HepG2 (cell line): ENCODE results near the gene PYGO2. TPM values are rescaled to one million over a fixed set of nuclear protein-coding genes. Genes with fewer than 3 reads are reported as not detected.
A peak's percentile ranks its signal among the peaks of the same experiment; 100 is the strongest.

Experiments used
- CHD4 ChIP-seq: fragments of 200-600 bp; sonication (generic); IDR thresholded peaks from 2 replicates; pipeline ENCODE4 v1.7.0; 2017; ENCODE audit warnings: mild to moderate bottlenecking, low read length, borderline replicate concordance
- FOXP4 ChIP-seq: sonication (generic); formaldehyde crosslinking; IDR thresholded peaks from 2 replicates; pipeline ENCODE4 v1.4.0; 2020; ENCODE audit warnings: missing genetic modification reagents
- IRF1 ChIP-seq: sonication (generic); formaldehyde crosslinking; IDR thresholded peaks from 2 replicates; pipeline ENCODE4 v1.4.0; 2020; ENCODE audit warnings: low read depth, mild to moderate bottlenecking, missing genetic modification reagents
- KDM2A ChIP-seq: sonication (generic); formaldehyde crosslinking; IDR thresholded peaks from 2 replicates; pipeline ENCODE4 v1.4.0; 2020; ENCODE audit warnings: low read depth, missing genetic modification reagents, borderline replicate concordance
- MEIS1 ChIP-seq: sonication (generic); formaldehyde crosslinking; IDR thresholded peaks from 2 replicates; pipeline ENCODE4 v1.9.0; 2021; ENCODE audit warnings: mild to moderate bottlenecking, missing genetic modification reagents, moderate library complexity, borderline replicate concordance
- MIER2 ChIP-seq: IDR thresholded peaks from 2 replicates; pipeline ENCODE4 v1.6.1; 2016; ENCODE audit warnings: missing biosample characterization, missing genetic modification reagents
- MXD1 ChIP-seq: sonication (generic); formaldehyde crosslinking; IDR thresholded peaks from 2 replicates; pipeline ENCODE4 v1.4.0; 2020; ENCODE audit warnings: mild to moderate bottlenecking, missing genetic modification reagents
- NFIB ChIP-seq: sonication (generic); formaldehyde crosslinking; IDR thresholded peaks from 2 replicates; pipeline ENCODE4 v1.9.0; 2021; ENCODE audit warnings: missing genetic modification reagents, mild to moderate bottlenecking, borderline replicate concordance
- RARA ChIP-seq: IDR thresholded peaks from 2 replicates; pipeline ENCODE4 v1.6.1; 2016; ENCODE audit warnings: missing genetic modification reagents, missing compliant biosample characterization
- SOX5 ChIP-seq: IDR thresholded peaks from 2 replicates; pipeline ENCODE4 v1.6.1; 2016; ENCODE audit warnings: borderline replicate concordance
- THAP11 ChIP-seq: IDR thresholded peaks from 2 replicates; pipeline ENCODE4 v1.6.1; 2016; ENCODE audit warnings: missing biosample characterization, missing genetic modification reagents
- ZBTB46 ChIP-seq: sonication (generic); formaldehyde crosslinking; IDR thresholded peaks from 2 replicates; pipeline ENCODE4 v1.4.0; 2020; ENCODE audit warnings: mild to moderate bottlenecking, missing genetic modification reagents, borderline replicate concordance
- ZMYM2 ChIP-seq: sonication (generic); formaldehyde crosslinking; IDR thresholded peaks from 2 replicates; pipeline ENCODE4 v1.8.0; 2022; ENCODE audit warnings: mild to moderate bottlenecking, missing genetic modification reagents
- ZNF280D ChIP-seq: sonication (generic); formaldehyde crosslinking; IDR thresholded peaks from 2 replicates; pipeline ENCODE4 v1.5.1; 2020; ENCODE audit warnings: mild to moderate bottlenecking, missing genetic modification reagents
- ZNF282 ChIP-seq: fragments of 450-650 bp; IDR thresholded peaks from 2 replicates; pipeline ENCODE4 v1.6.1; 2018; ENCODE audit not compliant: partially characterized antibody
- ZNF615 ChIP-seq: sonication (generic); formaldehyde crosslinking; IDR thresholded peaks from 2 replicates; pipeline ENCODE4 v1.5.0; 2020; ENCODE audit warnings: mild to moderate bottlenecking, missing genetic modification reagents, borderline replicate concordance
- ZNF678 ChIP-seq: sonication (generic); formaldehyde crosslinking; IDR thresholded peaks from 2 replicates; pipeline ENCODE4 v1.4.0; 2020; ENCODE audit warnings: mild to moderate bottlenecking, missing genetic modification reagents
- ZNF792 ChIP-seq: IDR thresholded peaks from 2 replicates; pipeline ENCODE4 v1.6.1; 2016
- ZSCAN5A ChIP-seq: sonication (generic); formaldehyde crosslinking; IDR thresholded peaks from 2 replicates; pipeline ENCODE4 v1.8.0; 2022; ENCODE audit warnings: mild to moderate bottlenecking, missing genetic modification reagents, borderline replicate concordance
- polyA plus RNA-seq, 8 experiments: library from polyadenylated mRNA; depleted of rRNA in 3 of 8; stranded (reverse) in 7 of 8; unstranded in 1 of 8; fragments of >200 nt; fragmentation: Illumina TruSeq in 4 of 8; extraction: Trizol in 4 of 8; gene quantifications; 2 replicates each; pipeline versions ENCODE4 v1.2.1 to v1.2.3, GENCODE V29; 2011 to 2016; ENCODE audit warnings: low read depth in 4 of 8, missing spikeins in 1 of 8, mixed read lengths in 1 of 8; ENCODE audit not compliant: insufficient read depth in 1 of 8
- total RNA-seq, 5 experiments: library from RNA; depleted of rRNA; stranded (reverse); fragments of >200 nt; fragmentation: Illumina TruSeq; extraction: Trizol; gene quantifications; 2 replicates each; pipeline ENCODE4 v1.2.3, GENCODE V29; 2016; ENCODE audit warnings: low read depth in 1 of 5

Gene PYGO2
- total and polyA plus RNA-seq, 2 of the 13 experiments (the other 11 are each of a cell fraction or from before 2014, with no cell fraction given): 20.3 to 21.8 TPM

GRCh38 chr1:154974808-154975408 lies 13.3 kb upstream of the PYGO2 start (continued):
- no peak for TF ChIP-seq IRF1 (CRISPR knock-in tag)
- TF ChIP-seq ZNF282: no peak
- TF ChIP-seq FOXP4 (CRISPR knock-in tag): 0 out of 2 replicates have a peak, but pooled peaks have one; percentile 4
- no peak for TF ChIP-seq THAP11 (CRISPR knock-in tag)
- no peak for TF ChIP-seq MEIS1 (CRISPR knock-in tag)
- no peak for TF ChIP-seq KDM2A (CRISPR knock-in tag)
- TF ChIP-seq NFIB (CRISPR knock-in tag): no peak
- TF ChIP-seq ZMYM2 (CRISPR knock-in tag): 0 out of 2 replicates have a peak, but pooled peaks have one; percentile 23
- no peak for TF ChIP-seq ZNF615
- 0 out of 2 replicates have a peak, but pooled peaks have one; percentile 6 for TF ChIP-seq SOX5 (CRISPR knock-in tag)
- 0 out of 2 replicates have a peak, but pooled peaks have one; percentile 16 for TF ChIP-seq ZNF280D
- TF ChIP-seq RARA: peak; percentile 4; the same call in 1 of the 2 replicates
- peak; percentile 44; the same call in 1 of the 2 replicates for TF ChIP-seq CHD4
- TF ChIP-seq MIER2: no peak
- TF ChIP-seq ZNF792: 0 out of 2 replicates have a peak, but pooled peaks have one; percentile 51
- TF ChIP-seq ZBTB46 (CRISPR knock-in tag): no peak
- TF ChIP-seq MXD1 (CRISPR knock-in tag): 0 out of 2 replicates have a peak, but pooled peaks have one; percentile 5
- TF ChIP-seq ZSCAN5A (CRISPR knock-in tag): 0 out of 2 replicates have a peak, but pooled peaks have one; percentile 37
- no peak for TF ChIP-seq ZNF678
